Skeletal muscle cell (primary cell): ENCODE data around the gene MRPL42.
"Not testable (repeated sequence)": the region's sequence is repeated elsewhere in the genome, so short reads cannot be mapped to it uniquely, and the experiment has no call there.

Source experiments
- DNase-seq: peaks from one replicate; pipeline ENCODE4 v3.0.0-alpha.2; 2010; ENCODE audit warnings: low read depth
- H3K4me3 ChIP-seq: 2 replicates; pipeline ENCODE4 v1.5.1; 2011; ENCODE audit warnings: low read depth, mild to moderate bottlenecking, control low read depth, low read length, moderate library complexity

The MRPL42 gene

GRCh38 chr12:93484315-93484981, 17.1 kb downstream of the MRPL42 start:
- H3K4me3 ChIP-seq: no peak overlapping the region
- no peak for DNase-seq

GRCh38 chr12:93492808-93493207, 25.5 kb downstream of the MRPL42 start:
- not testable (repeated sequence) for H3K4me3 ChIP-seq

DNA sequence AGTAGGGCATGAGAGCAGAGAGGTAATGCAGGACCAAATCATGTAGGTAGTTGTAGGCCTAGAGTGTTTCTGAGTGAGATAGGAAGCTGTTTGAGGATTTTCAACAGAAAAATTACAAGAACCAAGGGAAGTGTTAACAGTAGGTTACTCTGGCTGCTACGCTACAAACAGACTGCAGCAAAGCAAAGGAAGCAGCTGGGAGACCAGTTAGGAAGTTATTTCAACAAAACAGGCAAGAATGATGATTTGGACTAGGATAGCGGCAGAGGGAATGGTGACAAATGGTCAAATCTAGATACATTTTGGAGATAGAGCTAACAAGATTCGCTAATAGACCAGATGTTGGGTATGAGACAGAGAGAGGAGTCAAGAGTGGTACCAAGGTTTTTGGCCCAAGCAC, 26.8 kb downstream of the MRPL42 start:
- no peak overlapping the region for H3K4me3 ChIP-seq
- DNase-seq: no peak

More at GRCh38 chr12:93492808-93493207, 25.5 kb downstream of the MRPL42 start:
- not testable (repeated sequence) for DNase-seq

GRCh38 chr12:93497456-93497855, 30.1 kb downstream of the MRPL42 start:
- no peak for DNase-seq
- H3K4me3 ChIP-seq: no peak overlapping the region

GRCh38 chr12:93498813-93499212, 31.5 kb downstream of the MRPL42 start:
- H3K4me3 ChIP-seq, DNase-seq: not testable (repeated sequence)

- H3K4me3 ChIP-seq: no peak overlapping the region
- no peak for DNase-seq
Observed at GRCh38 chr12:93500201-93500600, 32.9 kb downstream of the MRPL42 start.

GRCh38 chr12:93500667-93501066, 33.4 kb downstream of the MRPL42 start:
- DNase-seq: no peak
- H3K4me3 ChIP-seq: no peak overlapping the region

- no peak overlapping the region for H3K4me3 ChIP-seq
- DNase-seq: no peak
Observed at GRCh38 chr12:93502802-93503623, 35.7 kb downstream of the MRPL42 start.

- no peak for DNase-seq
- no peak overlapping the region for H3K4me3 ChIP-seq
Observed at GRCh38 chr12:93507165-93507564, 39.9 kb downstream of the MRPL42 start.

GRCh38 chr12:93509506-93509905, 42.2 kb downstream of the MRPL42 start:
- DNase-seq: no peak
- no peak overlapping the region for H3K4me3 ChIP-seq

GRCh38 chr12:93514853-93515252, 47.5 kb downstream of the MRPL42 start:
- no peak overlapping the region for H3K4me3 ChIP-seq
- DNase-seq: peak; percentile 31

DNA sequence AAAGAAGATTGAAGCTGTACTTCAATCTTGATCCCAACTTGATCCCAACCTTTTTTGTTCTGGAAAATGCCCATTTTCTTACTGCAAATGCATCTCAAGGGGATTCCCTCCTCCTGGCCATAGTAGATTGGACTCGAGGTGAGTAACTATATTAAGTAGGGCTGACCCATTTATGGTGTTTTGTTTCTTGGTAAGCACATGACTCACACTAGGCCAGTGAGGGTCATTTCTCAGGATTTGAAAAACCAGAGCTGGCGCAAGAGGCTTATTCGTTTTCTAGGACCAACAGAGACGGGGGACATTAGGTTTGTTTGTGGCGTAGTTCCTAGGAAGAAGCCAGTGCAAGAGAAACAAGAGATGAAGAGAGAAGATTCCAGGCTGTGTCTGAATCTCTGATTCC, 51.4 kb downstream of the MRPL42 start:
- DNase-seq: peak; percentile 55
- H3K4me3 ChIP-seq: no peak overlapping the region

DNA sequence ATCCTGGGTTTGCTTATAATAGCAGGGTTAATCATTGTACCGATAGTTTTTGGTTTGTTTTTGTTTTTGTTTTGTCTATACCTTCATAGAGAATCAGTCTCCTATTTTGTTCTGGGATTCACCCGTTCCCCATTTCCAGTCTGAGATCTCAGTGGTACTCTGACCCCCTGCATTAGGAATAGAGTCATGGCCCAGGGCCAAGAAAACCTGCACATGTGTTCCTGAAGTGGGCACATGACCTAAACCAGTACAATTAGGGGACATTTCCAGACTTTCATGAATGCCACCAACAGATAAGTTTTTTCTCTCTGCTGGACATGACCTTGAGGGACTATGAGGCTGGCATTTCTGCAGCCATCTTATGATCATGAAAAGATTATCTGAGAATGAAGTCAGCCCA, 52.5 kb downstream of the MRPL42 start:
- no peak overlapping the region for H3K4me3 ChIP-seq
- DNase-seq: no peak

- DNase-seq: no peak
- H3K4me3 ChIP-seq: no peak overlapping the region
Observed at GRCh38 chr12:93520454-93520853, 53.1 kb downstream of the MRPL42 start.

- no peak overlapping the region for H3K4me3 ChIP-seq
- no peak for DNase-seq
Observed at GRCh38 chr12:93521225-93522080, 54.1 kb downstream of the MRPL42 start.

- no peak for DNase-seq
- no peak overlapping the region for H3K4me3 ChIP-seq
Observed at GRCh38 chr12:93524386-93525133, 57.2 kb downstream of the MRPL42 start.

DNA sequence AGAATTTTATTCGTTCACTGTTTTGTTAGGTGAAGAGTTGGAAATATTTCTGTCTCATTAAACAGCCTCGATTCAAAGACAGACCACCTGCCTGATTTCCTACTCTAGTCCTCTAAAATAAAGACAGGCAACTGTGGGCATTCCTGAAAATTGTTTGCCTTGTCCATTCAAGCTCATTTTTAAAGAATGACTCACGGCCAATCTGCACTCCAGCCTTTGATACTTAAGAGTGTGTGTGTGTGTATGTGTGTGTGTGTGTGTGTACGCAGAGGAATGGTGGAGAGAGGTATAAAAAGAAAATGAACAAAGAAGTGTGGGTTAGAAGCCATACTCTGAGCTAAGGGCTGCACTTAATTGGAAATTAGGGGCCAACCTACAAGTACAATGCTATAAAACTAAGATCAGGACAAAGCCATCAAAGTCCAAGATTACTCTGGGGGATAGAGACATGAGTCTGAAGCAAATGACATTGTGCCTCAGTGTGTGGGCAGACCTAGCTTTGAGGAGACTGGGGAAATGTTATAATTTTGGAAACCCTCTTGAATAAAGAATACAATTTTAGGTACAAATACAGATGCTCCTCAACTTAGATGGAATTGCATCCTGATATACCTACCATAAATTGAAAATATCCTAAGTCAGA, 59.6 kb downstream of the MRPL42 start:
- H3K4me3 ChIP-seq: no peak overlapping the region
- peak; percentile 83 for DNase-seq

GRCh38 chr12:93530358-93530757, 63.0 kb downstream of the MRPL42 start:
- DNase-seq: no peak
- H3K4me3 ChIP-seq: no peak overlapping the region

GRCh38 chr12:93533310-93533709, 66.0 kb downstream of the MRPL42 start:
- no peak for DNase-seq

More at GRCh38 chr12:93533310-93533709, 66.0 kb downstream of the MRPL42 start:
- no peak overlapping the region for H3K4me3 ChIP-seq
